SH-SY5Y (cell line): ENCODE data around the gene NDUFS2.

ENCODE experiments used
- GATA2 ChIP-seq: IDR thresholded peaks from 2 replicates; pipeline ENCODE4 v1.6.1; 2011; ENCODE audit warnings: mild to moderate bottlenecking, low read depth, low read length
- GATA3 ChIP-seq: IDR thresholded peaks from 2 replicates; pipeline ENCODE4 v1.6.1; 2011; ENCODE audit warnings: low read depth, mild to moderate bottlenecking, low read length, moderate library complexity

DNA sequence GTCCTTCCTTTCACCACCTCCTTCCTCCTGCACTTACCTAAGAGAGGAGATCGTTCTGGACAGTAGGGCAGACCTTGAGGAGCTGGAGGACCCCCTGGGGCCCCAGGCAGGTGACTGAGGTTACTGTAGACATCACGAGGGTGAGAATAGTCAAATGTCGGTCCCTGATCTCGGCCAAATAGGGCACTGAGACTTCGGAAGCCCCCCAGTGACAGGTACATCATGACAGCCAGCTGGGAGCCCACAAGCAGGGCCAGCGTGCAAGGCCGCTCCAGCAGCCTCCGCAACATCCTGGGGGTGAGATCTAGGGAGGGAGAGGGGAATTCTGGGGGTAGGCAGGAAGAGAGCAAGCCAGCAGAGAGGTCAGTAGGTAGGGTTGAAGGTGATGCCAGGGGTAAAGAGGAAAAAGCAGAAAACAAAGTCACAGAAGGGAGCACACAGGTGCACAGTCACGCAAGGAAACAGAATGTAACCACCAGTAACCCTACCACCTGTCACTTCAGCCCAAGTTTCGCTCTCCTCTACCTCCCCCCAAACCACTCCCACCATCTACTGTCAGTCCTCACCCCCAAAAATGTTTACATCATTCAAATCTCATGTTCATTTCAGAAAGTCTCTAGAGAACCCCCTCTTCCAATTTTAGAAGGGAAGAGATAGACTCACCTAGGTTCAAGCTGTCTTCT is 26.3 kb upstream of the NDUFS2 start:
- no peak for TF ChIP-seq GATA2
- no peak for TF ChIP-seq GATA3
